Neural cell (in vitro differentiated cells): ENCODE results near the gene TOP3A.

Experiments used
- CTCF ChIP-seq: fragments of 450-650 bp; IDR thresholded peaks from 2 replicates; pipeline ENCODE4 v1.5.1; 2014; ENCODE audit warnings: antibody characterized with exemption, mild to moderate bottlenecking, moderate library complexity; ENCODE audit not compliant: poor library complexity, severe bottlenecking
- EP300 ChIP-seq: fragments of 450-650 bp; conservative IDR thresholded peaks from 2 replicates; pipeline ENCODE4 v1.6.1; 2014; ENCODE audit warnings: antibody characterized with exemption, mild to moderate bottlenecking, moderate library complexity; ENCODE audit not compliant: poor library complexity, severe bottlenecking
- EZH2 ChIP-seq: fragments of 200-600, 300-800 bp; shearing (Covaris generic), sonication (generic); IDR thresholded peaks from 2 replicates; pipeline ENCODE4 v1.6.1; 2014; ENCODE audit warnings: antibody characterized with exemption, low read length, borderline replicate concordance, mild to moderate bottlenecking; ENCODE audit not compliant: insufficient read depth, poor library complexity, severe bottlenecking
- POLR2AphosphoS5 ChIP-seq: IDR thresholded peaks from 2 replicates; pipeline ENCODE4 v1.6.1; 2012
- TF ChIP-seq, protein P1 (sequence below): IDR thresholded peaks from 2 replicates; pipeline ENCODE4 v1.6.1; 2012; ENCODE audit warnings: borderline replicate concordance

GRCh38 chr17:18236494-18236893 lies 78.3 kb downstream of the TOP3A start:
- TF ChIP-seq POLR2AphosphoS5 (no peak), CTCF (no peak), EZH2 (no peak), EP300 (no peak)
- TF ChIP-seq, protein P1, sequence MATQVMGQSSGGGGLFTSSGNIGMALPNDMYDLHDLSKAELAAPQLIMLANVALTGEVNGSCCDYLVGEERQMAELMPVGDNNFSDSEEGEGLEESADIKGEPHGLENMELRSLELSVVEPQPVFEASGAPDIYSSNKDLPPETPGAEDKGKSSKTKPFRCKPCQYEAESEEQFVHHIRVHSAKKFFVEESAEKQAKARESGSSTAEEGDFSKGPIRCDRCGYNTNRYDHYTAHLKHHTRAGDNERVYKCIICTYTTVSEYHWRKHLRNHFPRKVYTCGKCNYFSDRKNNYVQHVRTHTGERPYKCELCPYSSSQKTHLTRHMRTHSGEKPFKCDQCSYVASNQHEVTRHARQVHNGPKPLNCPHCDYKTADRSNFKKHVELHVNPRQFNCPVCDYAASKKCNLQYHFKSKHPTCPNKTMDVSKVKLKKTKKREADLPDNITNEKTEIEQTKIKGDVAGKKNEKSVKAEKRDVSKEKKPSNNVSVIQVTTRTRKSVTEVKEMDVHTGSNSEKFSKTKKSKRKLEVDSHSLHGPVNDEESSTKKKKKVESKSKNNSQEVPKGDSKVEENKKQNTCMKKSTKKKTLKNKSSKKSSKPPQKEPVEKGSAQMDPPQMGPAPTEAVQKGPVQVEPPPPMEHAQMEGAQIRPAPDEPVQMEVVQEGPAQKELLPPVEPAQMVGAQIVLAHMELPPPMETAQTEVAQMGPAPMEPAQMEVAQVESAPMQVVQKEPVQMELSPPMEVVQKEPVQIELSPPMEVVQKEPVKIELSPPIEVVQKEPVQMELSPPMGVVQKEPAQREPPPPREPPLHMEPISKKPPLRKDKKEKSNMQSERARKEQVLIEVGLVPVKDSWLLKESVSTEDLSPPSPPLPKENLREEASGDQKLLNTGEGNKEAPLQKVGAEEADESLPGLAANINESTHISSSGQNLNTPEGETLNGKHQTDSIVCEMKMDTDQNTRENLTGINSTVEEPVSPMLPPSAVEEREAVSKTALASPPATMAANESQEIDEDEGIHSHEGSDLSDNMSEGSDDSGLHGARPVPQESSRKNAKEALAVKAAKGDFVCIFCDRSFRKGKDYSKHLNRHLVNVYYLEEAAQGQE, result no peak
